Measurements from ENCODE around the gene C1QL3. TPM values are rescaled to one million over a fixed set of nuclear protein-coding genes. Genes with fewer than 3 reads are reported as not detected.

Gene C1QL3
- total RNA-seq, 2 donors from 2014 or later: not detected

- intact Hi-C loops (cut with DNase I): no loop called here
- no peak for DNase-seq (ENCODE audit: low spot score)
Observed at GRCh38 chr10:16509996-16510395, 11.7 kb downstream of the C1QL3 start.

GRCh38 chr10:16505161-16505560 is 16.5 kb downstream of the C1QL3 start:
- intact Hi-C loops (cut with DNase I): no loop called here
- no peak for DNase-seq (ENCODE audit: low spot score)

GRCh38 chr10:16497911-16498310 is 23.8 kb downstream of the C1QL3 start:
- no peak for DNase-seq (ENCODE audit: low spot score)
- intact Hi-C loops (cut with DNase I): no loop called here

GRCh38 chr10:16493884-16494536 is 27.7 kb downstream of the C1QL3 start:
- intact Hi-C loops (cut with DNase I): no loop called here
- DNase-seq (ENCODE audit: low spot score): no peak

- intact Hi-C loops (cut with DNase I): no loop called here
- no peak for DNase-seq (ENCODE audit: low spot score)
Observed at GRCh38 chr10:16491933-16492332, 29.7 kb downstream of the C1QL3 start.

GRCh38 chr10:16490511-16490910 is 31.2 kb downstream of the C1QL3 start:
- intact Hi-C loops (cut with DNase I): no loop called here
- no peak for DNase-seq (ENCODE audit: low spot score)

GRCh38 chr10:16483241-16483917 is 38.3 kb downstream of the C1QL3 start:
- no peak for DNase-seq (ENCODE audit: low spot score)
- intact Hi-C loops (cut with DNase I): no loop called here

GRCh38 chr10:16481052-16481728 is 40.5 kb downstream of the C1QL3 start:
- DNase-seq (ENCODE audit: low spot score): no peak
- intact Hi-C loops (cut with DNase I): no loop called here

GRCh38 chr10:16478801-16479200 is 42.9 kb downstream of the C1QL3 start:
- intact Hi-C loops (cut with DNase I): no loop called here
- DNase-seq (ENCODE audit: low spot score): no peak

GRCh38 chr10:16477757-16478156 is 43.9 kb downstream of the C1QL3 start:
- intact Hi-C loops (cut with DNase I): no loop called here
- no peak for DNase-seq (ENCODE audit: low spot score)

- intact Hi-C loops (cut with DNase I): no loop called here
- DNase-seq (ENCODE audit: low spot score): no peak
Observed at GRCh38 chr10:16472828-16473227, 48.9 kb downstream of the C1QL3 start.

GRCh38 chr10:16470747-16471146 is 50.9 kb downstream of the C1QL3 start:
- intact Hi-C loops (cut with DNase I): no loop called here
- no peak for DNase-seq (ENCODE audit: low spot score)

- DNase-seq (ENCODE audit: low spot score): no peak
- intact Hi-C loops (cut with DNase I): no loop called here
Observed at GRCh38 chr10:16466001-16466400, 55.7 kb downstream of the C1QL3 start.

Other genes with a start within 250 kb of the C1QL3 start
- 1 to 10 TPM; 5.4 to 6.0 TPM for gene PTER, start 84.9 kb downstream of the C1QL3 start, total RNA-seq